Measurements from ENCODE around the gene C10orf67. TPM values are rescaled to one million over a fixed set of nuclear protein-coding genes. Genes with fewer than 3 reads are reported as not detected.

C10orf67 gene
- total RNA-seq, 3 donors from 2014 or later = 0.29 TPM; not detected in 2

- Histone ChIP-seq H3K9me3 (no peaks in the 10 kb centered on the region), H3K4me3 (no peak overlapping the region), H3K27ac (no peak overlapping the region), H3K27me3 (peaks cover 3 to 61% of the 10 kb centered on the region in 2 donors), H3K36me3 (no peaks in the 10 kb centered on the region), H3K4me1 (peaks cover 0 to 11% of the 10 kb centered on the region in 2 donors)
- TF ChIP-seq POLR2A (IDR thresholded peaks at IDR 0.05) (no peak), POLR2AphosphoS5 (IDR thresholded peaks at IDR 0.05) (no peak), CTCF (IDR thresholded peaks at IDR 0.05) (no peak)
- DNase-seq (ENCODE audit: low spot score in 2 of 2) = no peak
- intact Hi-C loops (cut with DNase I; ENCODE audit: low total_unique reads) = no loop called here
Measured at GRCh38 chr10:23171232-23171876, 173.2 kb downstream of the C10orf67 start.

DNA sequence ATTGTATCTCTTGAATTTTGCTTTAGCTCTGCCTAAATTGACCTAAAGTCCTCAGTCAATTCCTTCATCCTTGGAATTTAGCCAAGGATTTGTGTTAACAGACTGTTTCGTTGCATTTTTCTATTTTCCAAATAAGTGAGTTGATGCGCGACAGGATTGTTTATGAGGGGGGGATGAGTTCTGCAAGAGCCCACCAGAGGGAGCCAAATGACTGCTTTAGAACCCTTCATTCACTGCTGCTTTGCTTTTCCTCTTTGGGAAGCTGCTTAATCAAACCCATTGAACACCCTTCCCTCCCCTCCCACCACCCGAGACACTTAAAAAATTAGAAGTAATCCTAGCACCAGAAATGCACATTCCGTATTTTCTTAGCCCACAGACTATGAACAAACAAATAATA is 186.2 kb downstream of the C10orf67 start:
- intact Hi-C loops (cut with DNase I; ENCODE audit: low total_unique reads) = loop anchor here (1.0 kb wide), 1 partner anchor 34 kb away; the partner anchor contains the start of gene PTF1A
- no peaks in the 10 kb centered on the region for H3K4me1 ChIP-seq
- no peaks in the 10 kb centered on the region for H3K36me3 ChIP-seq
- TF ChIP-seq CTCF (IDR thresholded peaks at IDR 0.05) (peak in 2 of 3 donors; percentile 59 to 60), POLR2A (IDR thresholded peaks at IDR 0.05) (no peak)
- H3K27ac ChIP-seq = no peak overlapping the region
- H3K27me3 ChIP-seq = peaks cover 0 to 15% of the 10 kb centered on the region in 2 donors
- DNase-seq (ENCODE audit: low spot score in 2 of 2) = no peak
- peak overlapping the region in 1 of 3 donors; percentile 15 for H3K4me3 ChIP-seq
- H3K9me3 ChIP-seq = no peaks in the 10 kb centered on the region

GRCh38 chr10:23157691-23158369 is 186.8 kb downstream of the C10orf67 start:
- intact Hi-C loops (cut with DNase I; ENCODE audit: low total_unique reads) = loop anchor here (1.0 kb wide), 1 partner anchor 34 kb away; the partner anchor contains the start of gene PTF1A
- no peak overlapping the region for H3K27ac ChIP-seq
- no peaks in the 10 kb centered on the region for H3K9me3 ChIP-seq
- H3K4me3 ChIP-seq = peak overlapping the region in 1 of 3 donors; percentile 15
- TF ChIP-seq POLR2AphosphoS5 (IDR thresholded peaks at IDR 0.05) = no peak
- TF ChIP-seq POLR2A (IDR thresholded peaks at IDR 0.05) = no peak
- no peak for TF ChIP-seq CTCF (IDR thresholded peaks at IDR 0.05)
- no peaks in the 10 kb centered on the region for H3K36me3 ChIP-seq
- H3K4me1 ChIP-seq = no peaks in the 10 kb centered on the region
- peaks cover 0 to 15% of the 10 kb centered on the region in 2 donors for H3K27me3 ChIP-seq
- no peak for DNase-seq (ENCODE audit: low spot score in 2 of 2)

- TF ChIP-seq CTCF (IDR thresholded peaks at IDR 0.05) (no peak), POLR2AphosphoS5 (IDR thresholded peaks at IDR 0.05) (no peak), POLR2A (IDR thresholded peaks at IDR 0.05) (no peak)
- Histone ChIP-seq H3K36me3 (no peaks in the 10 kb centered on the region), H3K4me3 (no peak overlapping the region), H3K9me3 (no peaks in the 10 kb centered on the region), H3K27me3 (peaks cover 0 to 15% of the 10 kb centered on the region in 2 donors), H3K4me1 (no peaks in the 10 kb centered on the region), H3K27ac (no peak overlapping the region)
- DNase-seq (ENCODE audit: low spot score in 2 of 2) = no peak
- intact Hi-C loops (cut with DNase I; ENCODE audit: low total_unique reads) = no loop called here
Measured at GRCh38 chr10:23157239-23157681, 187.3 kb downstream of the C10orf67 start.
